A549 (cell line): ENCODE measurements around the gene DIAPH1.

ENCODE experiments used
- CTCF ChIP-seq: fragments of >200 bp; sonication (Bioruptor Twin); formaldehyde crosslinking; IDR thresholded peaks from 3 replicates; pipeline ENCODE4 v1.5.1; 2016
- MAFK ChIP-seq: fragments of 450-650 bp; IDR thresholded peaks from 2 replicates; pipeline ENCODE4 v1.6.1; 2014; ENCODE audit not compliant: partially characterized antibody
- NFE2L2 ChIP-seq: fragments of 150-350 bp; conservative IDR thresholded peaks from 2 replicates; pipeline ENCODE4 v1.6.1; 2014; ENCODE audit warnings: low read length
- SREBF2 ChIP-seq: fragments of 450-650 bp; IDR thresholded peaks from 2 replicates; pipeline ENCODE4 v1.6.1; 2014; ENCODE audit warnings: mild to moderate bottlenecking, moderate library complexity
- TF ChIP-seq, protein P1 (sequence below): fragments of 200-600 bp; sonication (generic); IDR thresholded peaks from 2 replicates; pipeline ENCODE4 v1.6.1; 2016; ENCODE audit warnings: antibody characterized with exemption, mild to moderate bottlenecking, moderate library complexity

DNA sequence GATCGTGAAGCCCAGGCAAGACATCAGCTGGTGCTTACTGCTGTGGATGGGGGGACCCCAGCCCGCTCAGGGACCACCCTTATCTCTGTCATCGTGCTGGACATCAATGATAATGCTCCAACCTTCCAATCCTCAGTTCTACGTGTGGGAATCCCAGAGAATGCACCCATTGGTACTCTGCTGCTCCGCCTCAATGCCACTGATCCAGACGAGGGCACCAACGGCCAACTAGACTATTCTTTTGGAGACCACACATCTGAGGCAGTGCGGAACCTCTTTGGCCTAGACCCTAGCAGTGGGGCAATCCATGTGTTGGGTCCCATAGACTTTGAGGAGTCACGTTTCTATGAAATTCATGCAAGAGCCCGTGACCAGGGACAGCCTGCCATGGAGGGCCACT lies 129.0 kb downstream of the DIAPH1 start:
- TF ChIP-seq NFE2L2 (no peak), MAFK (no peak), SREBF2 (no peak), CTCF (no peak)
- TF ChIP-seq, protein P1, sequence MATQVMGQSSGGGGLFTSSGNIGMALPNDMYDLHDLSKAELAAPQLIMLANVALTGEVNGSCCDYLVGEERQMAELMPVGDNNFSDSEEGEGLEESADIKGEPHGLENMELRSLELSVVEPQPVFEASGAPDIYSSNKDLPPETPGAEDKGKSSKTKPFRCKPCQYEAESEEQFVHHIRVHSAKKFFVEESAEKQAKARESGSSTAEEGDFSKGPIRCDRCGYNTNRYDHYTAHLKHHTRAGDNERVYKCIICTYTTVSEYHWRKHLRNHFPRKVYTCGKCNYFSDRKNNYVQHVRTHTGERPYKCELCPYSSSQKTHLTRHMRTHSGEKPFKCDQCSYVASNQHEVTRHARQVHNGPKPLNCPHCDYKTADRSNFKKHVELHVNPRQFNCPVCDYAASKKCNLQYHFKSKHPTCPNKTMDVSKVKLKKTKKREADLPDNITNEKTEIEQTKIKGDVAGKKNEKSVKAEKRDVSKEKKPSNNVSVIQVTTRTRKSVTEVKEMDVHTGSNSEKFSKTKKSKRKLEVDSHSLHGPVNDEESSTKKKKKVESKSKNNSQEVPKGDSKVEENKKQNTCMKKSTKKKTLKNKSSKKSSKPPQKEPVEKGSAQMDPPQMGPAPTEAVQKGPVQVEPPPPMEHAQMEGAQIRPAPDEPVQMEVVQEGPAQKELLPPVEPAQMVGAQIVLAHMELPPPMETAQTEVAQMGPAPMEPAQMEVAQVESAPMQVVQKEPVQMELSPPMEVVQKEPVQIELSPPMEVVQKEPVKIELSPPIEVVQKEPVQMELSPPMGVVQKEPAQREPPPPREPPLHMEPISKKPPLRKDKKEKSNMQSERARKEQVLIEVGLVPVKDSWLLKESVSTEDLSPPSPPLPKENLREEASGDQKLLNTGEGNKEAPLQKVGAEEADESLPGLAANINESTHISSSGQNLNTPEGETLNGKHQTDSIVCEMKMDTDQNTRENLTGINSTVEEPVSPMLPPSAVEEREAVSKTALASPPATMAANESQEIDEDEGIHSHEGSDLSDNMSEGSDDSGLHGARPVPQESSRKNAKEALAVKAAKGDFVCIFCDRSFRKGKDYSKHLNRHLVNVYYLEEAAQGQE, result no peak
